ENCODE measurements around the gene SOWAHA.
"Not testable (repeated sequence)": the region's sequence is repeated elsewhere in the genome, so short reads cannot be mapped to it uniquely, and the experiment has no call there.

Gene SOWAHA

DNA sequence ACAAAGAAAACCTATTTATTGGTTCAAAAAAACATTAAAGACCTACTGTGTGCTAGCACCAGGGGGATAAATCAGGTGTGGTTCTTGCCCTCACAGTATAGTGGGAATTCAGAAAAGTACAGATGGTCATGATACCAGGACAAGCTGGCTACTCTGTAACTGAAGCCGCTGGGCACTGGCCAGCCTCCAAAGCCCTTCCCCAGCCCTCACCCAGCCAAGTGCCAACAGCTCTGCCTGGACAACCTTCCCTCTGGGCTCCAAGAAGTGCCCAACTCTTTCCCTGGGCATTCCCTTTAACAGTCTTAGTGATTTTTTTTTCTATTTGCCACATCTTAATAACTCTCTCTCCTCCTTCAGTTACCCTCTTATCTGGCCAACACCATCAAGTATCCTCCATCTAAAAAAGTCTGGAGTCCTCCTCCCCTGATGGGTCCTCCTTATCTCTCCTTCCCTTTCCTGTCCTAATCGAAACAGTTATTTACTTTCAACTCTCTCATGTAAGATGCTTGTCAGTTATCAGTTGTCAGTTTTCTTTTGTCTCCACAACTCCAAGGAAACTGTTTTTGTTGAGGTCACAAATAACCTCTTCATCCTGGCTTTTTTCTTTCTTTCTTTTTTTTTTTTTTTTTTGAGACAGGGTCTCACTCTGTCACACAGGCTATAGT lies 22.8 kb upstream of the SOWAHA start:
- TF ChIP-seq, protein P1, sequence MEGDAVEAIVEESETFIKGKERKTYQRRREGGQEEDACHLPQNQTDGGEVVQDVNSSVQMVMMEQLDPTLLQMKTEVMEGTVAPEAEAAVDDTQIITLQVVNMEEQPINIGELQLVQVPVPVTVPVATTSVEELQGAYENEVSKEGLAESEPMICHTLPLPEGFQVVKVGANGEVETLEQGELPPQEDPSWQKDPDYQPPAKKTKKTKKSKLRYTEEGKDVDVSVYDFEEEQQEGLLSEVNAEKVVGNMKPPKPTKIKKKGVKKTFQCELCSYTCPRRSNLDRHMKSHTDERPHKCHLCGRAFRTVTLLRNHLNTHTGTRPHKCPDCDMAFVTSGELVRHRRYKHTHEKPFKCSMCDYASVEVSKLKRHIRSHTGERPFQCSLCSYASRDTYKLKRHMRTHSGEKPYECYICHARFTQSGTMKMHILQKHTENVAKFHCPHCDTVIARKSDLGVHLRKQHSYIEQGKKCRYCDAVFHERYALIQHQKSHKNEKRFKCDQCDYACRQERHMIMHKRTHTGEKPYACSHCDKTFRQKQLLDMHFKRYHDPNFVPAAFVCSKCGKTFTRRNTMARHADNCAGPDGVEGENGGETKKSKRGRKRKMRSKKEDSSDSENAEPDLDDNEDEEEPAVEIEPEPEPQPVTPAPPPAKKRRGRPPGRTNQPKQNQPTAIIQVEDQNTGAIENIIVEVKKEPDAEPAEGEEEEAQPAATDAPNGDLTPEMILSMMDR (IDR thresholded peaks at IDR 0.05; ENCODE audit: insufficient read depth, low read depth, low read length, missing control alignments) = no peak
- no peak overlapping the region for H3K4me3 ChIP-seq (ENCODE audit: low read depth, low read length)
- DNase-seq (ENCODE audit: low read depth) = no peak

DNA sequence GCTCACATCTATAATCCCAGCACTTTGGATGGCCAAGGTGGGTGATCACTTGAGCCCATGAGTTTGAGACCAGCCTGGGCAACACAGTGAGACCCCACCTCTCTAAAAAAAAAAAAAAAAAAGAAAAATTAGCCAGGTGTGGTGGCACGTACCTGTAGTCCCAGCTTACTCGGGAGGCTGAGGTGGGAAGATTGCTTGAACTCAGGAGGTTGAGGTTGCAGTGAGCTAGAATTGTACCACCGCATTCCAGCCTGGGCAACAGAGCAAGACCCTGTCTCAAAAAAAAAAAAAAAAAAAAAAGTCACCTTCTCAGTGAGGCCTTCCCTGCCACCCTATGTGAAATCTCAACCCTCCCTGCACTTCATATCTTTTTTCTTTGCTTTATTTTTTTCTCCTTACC lies 22.1 kb upstream of the SOWAHA start:
- H3K4me3 ChIP-seq (ENCODE audit: low read depth, low read length) = no peak overlapping the region
- TF ChIP-seq, protein P1 (IDR thresholded peaks at IDR 0.05; ENCODE audit: insufficient read depth, low read depth, low read length, missing control alignments) = no peak
- DNase-seq (ENCODE audit: low read depth) = no peak

DNA sequence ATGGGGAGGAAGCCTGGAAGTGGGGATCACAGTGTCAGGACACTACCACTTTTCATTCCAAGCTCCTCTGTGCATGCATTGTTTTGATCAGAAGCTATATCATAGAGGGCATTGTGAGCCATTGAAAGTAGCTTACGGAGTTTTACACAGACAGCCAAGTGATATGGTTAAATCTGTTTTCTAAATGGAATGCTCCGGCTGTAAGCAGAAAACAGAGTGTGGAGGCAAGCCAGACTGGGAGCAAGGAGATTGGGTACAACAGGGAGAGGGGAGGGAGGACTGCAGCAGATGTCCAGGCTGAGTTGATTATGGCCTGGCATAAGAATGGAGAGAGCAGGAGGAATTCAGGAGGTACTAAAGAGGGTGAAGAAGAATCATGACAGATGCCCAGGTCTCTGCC lies 15.5 kb upstream of the SOWAHA start:
- H3K4me3 ChIP-seq (ENCODE audit: low read depth, low read length) = no peak overlapping the region
- TF ChIP-seq, protein P1 (IDR thresholded peaks at IDR 0.05; ENCODE audit: insufficient read depth, low read depth, low read length, missing control alignments) = no peak
- no peak for DNase-seq (ENCODE audit: low read depth)

DNA sequence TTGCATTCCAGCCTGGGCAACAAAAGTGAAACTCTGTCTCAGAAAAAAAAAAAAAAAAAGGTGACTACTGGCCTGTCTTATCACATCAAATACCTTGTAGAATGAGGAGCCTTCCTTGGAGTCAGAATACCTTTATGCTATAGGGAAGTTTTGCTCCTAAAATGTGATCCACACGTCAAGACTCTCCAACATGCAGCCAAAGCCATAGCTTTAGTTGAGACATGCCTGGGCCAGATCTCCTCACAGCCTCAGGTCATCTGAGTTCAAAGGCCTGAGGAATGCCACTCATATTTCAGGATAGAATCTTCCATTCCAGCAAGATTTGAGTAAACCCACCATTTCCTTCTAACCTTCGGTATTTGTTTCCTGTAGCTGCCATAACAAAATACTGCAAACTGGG lies 13.7 kb upstream of the SOWAHA start:
- TF ChIP-seq, protein P1 (IDR thresholded peaks at IDR 0.05; ENCODE audit: insufficient read depth, low read depth, low read length, missing control alignments) = no peak
- DNase-seq (ENCODE audit: low read depth) = no peak
- H3K4me3 ChIP-seq (ENCODE audit: low read depth, low read length) = no peak overlapping the region

DNA sequence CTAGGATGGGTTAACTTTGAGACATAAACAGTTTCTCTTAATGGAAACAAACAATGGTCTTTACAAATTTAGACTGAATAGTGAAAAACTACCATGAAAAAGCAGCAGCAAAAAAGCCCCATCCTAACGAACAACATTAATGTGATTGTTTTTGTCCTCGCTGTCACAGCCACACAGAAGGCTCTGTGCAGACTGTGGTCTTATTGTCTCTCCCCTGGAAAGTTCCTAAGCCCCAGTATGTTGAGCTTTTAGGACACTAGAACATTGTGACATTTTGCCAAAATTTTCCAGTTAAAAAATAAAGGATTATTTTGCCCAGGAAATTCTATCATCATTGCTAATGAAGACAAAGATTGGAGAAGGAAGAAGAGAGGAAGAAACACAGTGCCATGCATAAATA lies 12.6 kb upstream of the SOWAHA start:
- H3K4me3 ChIP-seq (ENCODE audit: low read depth, low read length) = no peak overlapping the region
- no peak for DNase-seq (ENCODE audit: low read depth)
- TF ChIP-seq, protein P1 (IDR thresholded peaks at IDR 0.05; ENCODE audit: insufficient read depth, low read depth, low read length, missing control alignments) = no peak

DNA sequence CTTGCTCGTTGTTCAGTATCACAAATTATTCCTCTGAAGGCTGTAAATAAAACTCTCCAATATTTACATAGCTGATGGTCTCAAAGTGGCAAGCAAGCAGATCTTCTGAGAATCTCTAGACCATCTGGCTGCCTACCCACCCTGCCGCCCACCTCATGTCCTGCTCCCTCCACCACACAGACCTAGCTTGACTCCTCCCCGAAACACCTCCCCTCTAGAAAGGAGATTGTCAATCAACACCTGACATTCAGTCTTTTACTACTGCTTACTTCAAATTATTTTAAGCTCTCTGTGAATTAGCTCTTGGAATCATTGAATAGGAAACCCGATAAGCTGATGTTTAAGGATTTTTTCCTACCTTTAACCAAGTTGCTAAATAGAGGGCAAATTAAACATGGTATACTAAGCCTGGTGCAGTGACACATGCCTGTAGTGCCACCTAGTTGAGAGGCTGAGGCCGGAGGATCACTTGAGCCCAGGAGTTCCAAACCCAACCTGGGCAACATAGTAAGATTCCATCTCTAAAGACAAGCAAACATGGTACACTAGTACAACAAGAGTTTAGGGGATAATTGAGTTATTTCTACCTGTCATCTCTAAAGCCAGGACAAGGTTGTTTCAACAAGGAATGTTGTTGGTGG lies 10.9 kb upstream of the SOWAHA start:
- DNase-seq (ENCODE audit: low read depth) = no peak
- TF ChIP-seq, protein P1 (IDR thresholded peaks at IDR 0.05; ENCODE audit: insufficient read depth, low read depth, low read length, missing control alignments) = no peak
- no peak overlapping the region for H3K4me3 ChIP-seq (ENCODE audit: low read depth, low read length)

DNA sequence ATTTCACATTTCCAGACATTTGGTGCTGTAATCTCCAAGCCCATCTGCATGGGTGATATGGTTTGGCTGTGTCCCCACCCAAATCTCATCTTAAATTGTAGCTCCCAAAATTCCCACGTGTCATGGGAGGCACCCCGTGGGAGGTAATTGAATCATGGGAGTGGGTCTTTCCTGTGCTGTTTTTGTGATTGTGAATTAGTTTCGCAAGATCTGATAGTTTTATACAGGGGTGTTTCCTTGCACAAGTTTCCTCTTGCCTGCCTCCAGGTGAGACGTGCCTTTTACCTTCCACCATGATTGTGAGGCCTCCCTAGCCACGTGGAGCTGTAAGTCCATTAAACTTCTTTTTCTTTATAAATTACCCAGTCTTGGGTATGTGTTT lies 10.4 kb upstream of the SOWAHA start:
- DNase-seq (ENCODE audit: low read depth) = not testable (repeated sequence)

DNA sequence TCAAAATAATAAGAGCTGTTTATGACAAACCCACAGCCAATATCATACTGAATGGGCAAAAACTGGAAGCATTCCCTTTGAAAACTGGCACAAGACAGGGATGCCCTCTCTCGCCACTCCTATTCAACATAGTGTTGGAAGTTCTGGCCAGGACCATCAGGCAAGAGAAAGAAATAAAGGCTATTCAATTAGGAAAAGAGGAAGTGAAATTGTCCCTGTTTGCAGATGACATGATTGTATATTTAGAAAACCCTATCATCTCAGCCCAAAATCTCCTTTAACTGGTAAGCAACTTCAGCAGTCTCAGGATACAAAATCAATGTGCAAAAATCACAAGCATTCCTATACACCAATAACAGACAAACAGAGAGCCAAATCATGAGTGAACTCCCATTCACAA lies 8.9 kb upstream of the SOWAHA start:
- not testable (repeated sequence) for DNase-seq (ENCODE audit: low read depth)

More for the DNA sequence above, 10.4 kb upstream of the SOWAHA start:
- not testable (repeated sequence) for H3K4me3 ChIP-seq (ENCODE audit: low read depth, low read length)

DNA sequence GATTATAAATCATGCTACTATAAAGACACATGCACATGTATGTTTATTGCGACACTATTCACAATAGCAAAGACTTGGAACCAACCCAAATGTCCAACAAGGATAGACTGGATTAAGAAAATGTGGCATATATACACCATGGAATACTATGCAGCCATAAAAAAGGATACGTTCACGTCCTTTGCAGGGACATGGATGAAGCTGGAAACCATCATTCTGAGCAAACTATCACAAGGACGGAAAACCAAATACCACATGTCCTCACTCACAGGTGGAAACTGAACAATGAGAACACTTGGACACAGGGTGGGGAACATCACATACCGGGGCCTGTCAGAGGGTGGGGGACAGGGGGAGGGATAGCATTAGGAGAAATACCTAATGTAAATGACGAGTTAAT lies 7.2 kb upstream of the SOWAHA start:
- not testable (repeated sequence) for H3K4me3 ChIP-seq (ENCODE audit: low read depth, low read length); DNase-seq (ENCODE audit: low read depth)

More for the DNA sequence above, 8.9 kb upstream of the SOWAHA start:
- H3K4me3 ChIP-seq (ENCODE audit: low read depth, low read length) = not testable (repeated sequence)

DNA sequence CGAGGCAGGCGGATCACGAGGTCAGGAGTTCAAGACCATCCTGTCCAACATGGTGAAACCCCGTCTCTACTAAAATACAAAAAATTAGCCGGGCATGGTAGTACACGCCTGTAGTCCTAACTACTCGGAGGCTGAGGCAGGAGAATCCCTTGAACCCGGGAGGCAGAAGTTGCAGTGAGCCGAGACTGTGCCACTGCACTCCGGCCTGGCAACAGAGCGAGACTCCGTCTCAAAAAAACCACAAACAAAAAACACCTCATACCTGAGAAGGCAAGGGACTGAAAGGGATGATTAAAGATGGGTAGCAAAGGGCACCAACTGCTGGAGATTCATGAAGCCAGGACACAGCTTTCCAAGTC lies 6.3 kb upstream of the SOWAHA start:
- not testable (repeated sequence) for H3K4me3 ChIP-seq (ENCODE audit: low read depth, low read length); DNase-seq (ENCODE audit: low read depth)
